ENCODE results near the gene TUBGCP3. TPM values are rescaled to one million over a fixed set of nuclear protein-coding genes. Genes with fewer than 3 reads are reported as not detected.
"Not testable (repeated sequence)": the region's sequence is repeated elsewhere in the genome, so short reads cannot be mapped to it uniquely, and the experiment has no call there.

The TUBGCP3 gene
- total RNA-seq, 2 experiments from 2014 or later: 19.4 to 36.2 TPM

DNA sequence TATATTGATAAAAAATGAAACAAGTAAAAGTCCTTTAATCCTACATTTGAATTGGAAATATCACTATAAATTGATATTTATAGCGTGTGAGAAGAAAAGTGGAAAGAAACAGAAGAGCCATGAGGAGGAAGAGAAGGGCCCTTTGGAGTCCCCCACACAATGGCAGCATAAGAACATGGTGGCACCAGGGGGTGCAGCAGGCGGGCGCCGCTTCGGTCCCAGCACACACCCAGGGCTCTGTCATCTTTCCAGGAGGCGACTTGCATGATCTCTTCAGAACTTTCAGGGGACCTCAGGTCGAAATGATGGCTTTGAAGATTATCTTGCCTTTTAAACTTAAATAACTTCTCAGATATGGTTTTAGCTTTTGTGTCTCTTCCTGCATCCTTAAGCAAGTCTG, 91.8 kb downstream of the TUBGCP3 start:
- H3K79me2 ChIP-seq (ENCODE audit: insufficient read depth, low read depth, low read length): no peaks in the 10 kb centered on the region
- TF ChIP-seq, protein P1, sequence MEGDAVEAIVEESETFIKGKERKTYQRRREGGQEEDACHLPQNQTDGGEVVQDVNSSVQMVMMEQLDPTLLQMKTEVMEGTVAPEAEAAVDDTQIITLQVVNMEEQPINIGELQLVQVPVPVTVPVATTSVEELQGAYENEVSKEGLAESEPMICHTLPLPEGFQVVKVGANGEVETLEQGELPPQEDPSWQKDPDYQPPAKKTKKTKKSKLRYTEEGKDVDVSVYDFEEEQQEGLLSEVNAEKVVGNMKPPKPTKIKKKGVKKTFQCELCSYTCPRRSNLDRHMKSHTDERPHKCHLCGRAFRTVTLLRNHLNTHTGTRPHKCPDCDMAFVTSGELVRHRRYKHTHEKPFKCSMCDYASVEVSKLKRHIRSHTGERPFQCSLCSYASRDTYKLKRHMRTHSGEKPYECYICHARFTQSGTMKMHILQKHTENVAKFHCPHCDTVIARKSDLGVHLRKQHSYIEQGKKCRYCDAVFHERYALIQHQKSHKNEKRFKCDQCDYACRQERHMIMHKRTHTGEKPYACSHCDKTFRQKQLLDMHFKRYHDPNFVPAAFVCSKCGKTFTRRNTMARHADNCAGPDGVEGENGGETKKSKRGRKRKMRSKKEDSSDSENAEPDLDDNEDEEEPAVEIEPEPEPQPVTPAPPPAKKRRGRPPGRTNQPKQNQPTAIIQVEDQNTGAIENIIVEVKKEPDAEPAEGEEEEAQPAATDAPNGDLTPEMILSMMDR (conservative IDR thresholded peaks at IDR 0.05; ENCODE audit: low read length): no peak
- TF ChIP-seq EZH2phosphoT487 (IDR thresholded peaks at IDR 0.05; ENCODE audit: borderline replicate concordance, low read depth, low read length): no peak
- H3K9me3 ChIP-seq (ENCODE audit: low read length): no peaks in the 10 kb centered on the region
- H3K27ac ChIP-seq (ENCODE audit: low read depth, low read length, poor library complexity, severe bottlenecking): no peak overlapping the region
- H3K4me1 ChIP-seq (ENCODE audit: insufficient read depth, low read length, poor library complexity, severe bottlenecking): no peaks in the 10 kb centered on the region
- H2AFZ ChIP-seq (ENCODE audit: low read length): no peak overlapping the region
- no peak for DNase-seq (ENCODE audit: low spot score)
- H3K36me3 ChIP-seq (ENCODE audit: insufficient read depth, low read length): peaks cover 21% of the 10 kb centered on the region
- intact Hi-C loops (cut with micrococcal nuclease; ENCODE audit: unreplicated experiment): no loop called here
- H3K9me2 ChIP-seq (ENCODE audit: insufficient read depth, low read length): no peaks in the 10 kb centered on the region
- no peak overlapping the region for H3K4me3 ChIP-seq (ENCODE audit: low read depth, low read length, poor library complexity, severe bottlenecking)
- no peak overlapping the region for H3K4me2 ChIP-seq (ENCODE audit: low read length)
- no peaks in the 10 kb centered on the region for H4K20me1 ChIP-seq (ENCODE audit: insufficient read depth, low read length)
- no TSS peak for BruUV-seq (replicated peaks)
- POLR2A ChIA-PET: no interaction called here
- CTCF ChIA-PET (ENCODE audit: unreplicated experiment): no interaction called here

DNA sequence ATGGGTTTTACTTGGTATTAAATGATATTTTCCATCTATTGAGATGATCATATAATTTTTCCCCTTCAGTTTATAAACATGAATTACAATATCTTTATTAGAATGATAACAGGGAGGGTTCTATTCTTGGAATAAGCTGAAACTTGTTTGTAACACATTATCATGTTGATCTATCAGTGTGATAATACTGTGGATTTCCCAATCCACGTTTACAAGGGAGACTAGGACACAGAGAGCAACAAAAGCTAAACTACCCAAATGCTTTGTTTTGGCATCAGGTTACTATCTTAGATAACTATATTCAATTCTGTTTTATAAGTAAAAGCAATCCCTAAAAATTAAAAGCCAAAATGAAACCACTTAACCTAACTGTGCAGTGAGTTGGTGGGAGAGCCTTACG, 92.5 kb downstream of the TUBGCP3 start:
- Histone ChIP-seq H2AFZ (ENCODE audit: low read length) (no peak overlapping the region), H3K4me2 (ENCODE audit: low read length) (no peak overlapping the region), H3K4me3 (ENCODE audit: low read depth, low read length, poor library complexity, severe bottlenecking) (no peak overlapping the region), H3K9me3 (ENCODE audit: low read length) (no peaks in the 10 kb centered on the region), H3K9me2 (ENCODE audit: insufficient read depth, low read length) (no peaks in the 10 kb centered on the region), H3K36me3 (ENCODE audit: insufficient read depth, low read length) (peaks cover 21% of the 10 kb centered on the region), H3K27ac (ENCODE audit: low read depth, low read length, poor library complexity, severe bottlenecking) (no peak overlapping the region), H4K20me1 (ENCODE audit: insufficient read depth, low read length) (no peaks in the 10 kb centered on the region), H3K79me2 (ENCODE audit: insufficient read depth, low read depth, low read length) (no peaks in the 10 kb centered on the region), H3K4me1 (ENCODE audit: insufficient read depth, low read length, poor library complexity, severe bottlenecking) (no peaks in the 10 kb centered on the region)
- BruUV-seq (replicated peaks): no TSS peak
- intact Hi-C loops (cut with micrococcal nuclease; ENCODE audit: unreplicated experiment): no loop called here
- no peak for DNase-seq (ENCODE audit: low spot score)
- TF ChIP-seq EZH2phosphoT487 (IDR thresholded peaks at IDR 0.05; ENCODE audit: borderline replicate concordance, low read depth, low read length): no peak
- TF ChIP-seq, protein P1 (conservative IDR thresholded peaks at IDR 0.05; ENCODE audit: low read length): no peak
- CTCF ChIA-PET (ENCODE audit: unreplicated experiment): no interaction called here
- POLR2A ChIA-PET: no interaction called here

DNA sequence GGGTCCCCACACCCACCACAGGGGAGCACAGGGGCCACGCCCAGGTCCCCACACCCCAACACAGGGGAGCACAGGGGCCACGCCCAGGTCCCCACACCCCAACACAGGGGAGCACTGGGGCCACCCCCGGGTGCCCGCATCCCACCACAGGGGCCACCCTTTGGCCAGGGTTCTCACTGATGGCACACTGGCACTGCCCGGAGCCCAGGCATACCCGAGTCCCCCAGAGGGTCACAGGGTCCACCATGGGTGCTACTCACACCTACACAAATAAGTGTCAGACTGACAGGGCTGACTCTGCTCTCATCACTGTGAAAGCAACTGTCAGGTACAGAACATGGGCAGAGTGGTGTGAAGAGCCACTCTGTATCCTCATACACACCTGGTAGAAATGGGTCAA, 98.8 kb downstream of the TUBGCP3 start:
- TF ChIP-seq, protein P1 (conservative IDR thresholded peaks at IDR 0.05; ENCODE audit: low read length): no peak
- TF ChIP-seq EZH2phosphoT487 (IDR thresholded peaks at IDR 0.05; ENCODE audit: borderline replicate concordance, low read depth, low read length): no peak

DNA sequence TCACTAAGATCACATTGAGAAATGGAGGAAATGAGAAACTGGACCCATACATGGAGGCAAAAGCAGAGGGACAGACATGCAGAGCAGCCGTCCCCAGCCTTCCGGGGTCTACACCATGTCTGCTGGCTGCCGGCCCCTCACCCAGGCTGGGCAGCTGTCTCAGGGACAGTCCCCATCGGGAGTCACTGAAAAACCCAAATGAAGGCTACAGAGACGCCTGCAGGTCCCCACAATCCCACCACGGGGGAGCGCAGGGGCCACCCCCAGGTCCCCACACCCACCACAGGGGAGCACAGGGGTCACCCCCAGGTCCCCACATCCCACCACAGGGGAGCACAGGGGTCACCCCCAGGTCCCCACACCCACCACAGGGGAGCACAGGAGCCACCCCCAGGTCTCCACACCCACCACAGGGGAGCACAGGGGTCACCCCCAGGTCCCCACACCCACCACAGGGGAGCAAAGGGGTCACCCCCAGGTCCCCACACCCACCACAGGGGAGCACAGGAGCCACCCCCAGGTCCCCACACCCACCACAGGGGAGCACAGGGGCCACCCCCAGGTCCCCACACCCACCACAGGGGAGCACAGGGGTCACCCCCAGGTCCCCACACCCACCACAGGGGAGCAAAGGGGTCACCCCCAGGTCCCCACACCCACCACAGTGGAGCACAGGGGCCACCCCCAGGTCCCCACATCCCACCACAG, 99.5 kb downstream of the TUBGCP3 start:
- H2AFZ ChIP-seq (ENCODE audit: low read length); H3K4me3 ChIP-seq (ENCODE audit: low read depth, low read length, poor library complexity, severe bottlenecking); CTCF ChIA-PET (ENCODE audit: unreplicated experiment); H3K4me2 ChIP-seq (ENCODE audit: low read length); H4K20me1 ChIP-seq (ENCODE audit: insufficient read depth, low read length); DNase-seq (ENCODE audit: low spot score); POLR2A ChIA-PET; BruUV-seq (replicated peaks); H3K27ac ChIP-seq (ENCODE audit: low read depth, low read length, poor library complexity, severe bottlenecking); H3K36me3 ChIP-seq (ENCODE audit: insufficient read depth, low read length); H3K9me3 ChIP-seq (ENCODE audit: low read length); H3K4me1 ChIP-seq (ENCODE audit: insufficient read depth, low read length, poor library complexity, severe bottlenecking); H3K9me2 ChIP-seq (ENCODE audit: insufficient read depth, low read length); H3K79me2 ChIP-seq (ENCODE audit: insufficient read depth, low read depth, low read length): not testable (repeated sequence)
- intact Hi-C loops (cut with micrococcal nuclease; ENCODE audit: unreplicated experiment): loop anchor here (10.0 kb wide), 1 partner anchor 116 kb away; no protein-coding TSS in a partner anchor

More for the DNA sequence above, 98.8 kb downstream of the TUBGCP3 start:
- no peaks in the 10 kb centered on the region for H3K79me2 ChIP-seq (ENCODE audit: insufficient read depth, low read depth, low read length)
- no peaks in the 10 kb centered on the region for H3K9me3 ChIP-seq (ENCODE audit: low read length)
- no peak for DNase-seq (ENCODE audit: low spot score)
- no peaks in the 10 kb centered on the region for H3K4me1 ChIP-seq (ENCODE audit: insufficient read depth, low read length, poor library complexity, severe bottlenecking)
- H2AFZ ChIP-seq (ENCODE audit: low read length): no peak overlapping the region
- H3K4me3 ChIP-seq (ENCODE audit: low read depth, low read length, poor library complexity, severe bottlenecking): no peak overlapping the region
- no peaks in the 10 kb centered on the region for H4K20me1 ChIP-seq (ENCODE audit: insufficient read depth, low read length)
- no peak overlapping the region for H3K27ac ChIP-seq (ENCODE audit: low read depth, low read length, poor library complexity, severe bottlenecking)
- no TSS peak for BruUV-seq (replicated peaks)
- H3K36me3 ChIP-seq (ENCODE audit: insufficient read depth, low read length): no peaks in the 10 kb centered on the region
- intact Hi-C loops (cut with micrococcal nuclease; ENCODE audit: unreplicated experiment): loop anchor here (10.0 kb wide), 1 partner anchor 116 kb away; no protein-coding TSS in a partner anchor
- ChIA-PET POLR2A (no interaction called here), CTCF (ENCODE audit: unreplicated experiment) (no interaction called here)
- no peak overlapping the region for H3K4me2 ChIP-seq (ENCODE audit: low read length)
- H3K9me2 ChIP-seq (ENCODE audit: insufficient read depth, low read length): no peaks in the 10 kb centered on the region

Measured in OCI-LY7 (cell line).